Trophoblast cell (in vitro differentiated cells and primary cell): ENCODE data around the gene FAM163A.

Experiments
- DNase-seq, 2 donors: peaks; one replicate each; pipeline ENCODE4 v3.0.0-alpha.2; 2016
- H2AFZ ChIP-seq: 2 replicates; pipeline ENCODE4 v1.6.1; 2013; ENCODE audit warnings: low read length, moderate library complexity, mild to moderate bottlenecking; ENCODE audit not compliant: insufficient read depth, poor library complexity
- H2AK5ac ChIP-seq: 2 replicates; pipeline ENCODE4 v1.6.1; 2013; ENCODE audit warnings: mild to moderate bottlenecking, low read length
- H2BK120ac ChIP-seq: 2 replicates; pipeline ENCODE4 v1.6.1; 2013; ENCODE audit warnings: low read length, mild to moderate bottlenecking, moderate library complexity; ENCODE audit not compliant: insufficient read depth, poor library complexity
- H2BK12ac ChIP-seq: 2 replicates; pipeline ENCODE4 v1.6.1; 2013; ENCODE audit warnings: mild to moderate bottlenecking, low read length, moderate library complexity
- H2BK5ac ChIP-seq: 2 replicates; pipeline ENCODE4 v1.6.1; 2013; ENCODE audit warnings: low read length, low read depth, moderate library complexity, mild to moderate bottlenecking; ENCODE audit not compliant: poor library complexity
- H3K14ac ChIP-seq: 2 replicates; pipeline ENCODE4 v1.6.1; 2013; ENCODE audit warnings: mild to moderate bottlenecking, low read length
- H3K18ac ChIP-seq: 2 replicates; pipeline ENCODE4 v1.6.1; 2013; ENCODE audit warnings: mild to moderate bottlenecking, low read length
- H3K23ac ChIP-seq: 2 replicates; pipeline ENCODE4 v1.6.1; 2013; ENCODE audit warnings: low read length
- H3K27ac ChIP-seq: 2 replicates; pipeline ENCODE4 v1.5.1; 2013; ENCODE audit warnings: low read depth, mild to moderate bottlenecking, inconsistent platforms, low read length, moderate library complexity
- H3K27me3 ChIP-seq: 2 replicates; pipeline ENCODE4 v1.6.1; 2013; ENCODE audit warnings: inconsistent platforms, mild to moderate bottlenecking, low read length, moderate library complexity; ENCODE audit not compliant: insufficient read depth
- H3K36me3 ChIP-seq, 2 experiments: 1 replicate in 1 of 2; 2 replicates in 1 of 2; pipeline ENCODE4 v1.6.1; 2013; ENCODE audit warnings: low read length in 2 of 2, mild to moderate bottlenecking in 2 of 2, moderate library complexity in 1 of 2; ENCODE audit not compliant: insufficient read depth in 2 of 2, control insufficient read depth in 1 of 2
- H3K4ac ChIP-seq: 2 replicates; pipeline ENCODE4 v1.6.1; 2013; ENCODE audit warnings: low read depth, mild to moderate bottlenecking, low read length, moderate library complexity
- H3K4me1 ChIP-seq, 2 experiments: 1 replicate in 1 of 2; 2 replicates in 1 of 2; pipeline ENCODE4 v1.6.1; 2013; ENCODE audit warnings: low read length in 2 of 2, mild to moderate bottlenecking in 2 of 2, moderate library complexity in 1 of 2; ENCODE audit not compliant: insufficient read depth in 2 of 2, control insufficient read depth in 1 of 2
- H3K4me2 ChIP-seq: 2 replicates; pipeline ENCODE4 v1.6.1; 2013; ENCODE audit warnings: inconsistent platforms, mild to moderate bottlenecking, low read length, moderate library complexity
- H3K4me3 ChIP-seq: 2 replicates; pipeline ENCODE4 v1.5.1; 2013; ENCODE audit warnings: mild to moderate bottlenecking, low read depth, low read length, inconsistent platforms
- H3K79me1 ChIP-seq: one replicate; pipeline ENCODE4 v1.6.1; 2013; ENCODE audit warnings: low read length
- H3K79me2 ChIP-seq: 2 replicates; pipeline ENCODE4 v1.6.1; 2013; ENCODE audit warnings: low read length, mild to moderate bottlenecking; ENCODE audit not compliant: control insufficient read depth, insufficient read depth, poor library complexity
- H3K9ac ChIP-seq: 2 replicates; pipeline ENCODE4 v1.6.1; 2013; ENCODE audit warnings: mild to moderate bottlenecking, low read length
- H3K9me3 ChIP-seq: 2 replicates; pipeline ENCODE4 v1.6.1; 2013; ENCODE audit warnings: low read depth, mild to moderate bottlenecking, control low read depth, inconsistent platforms, low read length; ENCODE audit not compliant: insufficient read depth
- H4K12ac ChIP-seq: 2 replicates; pipeline ENCODE4 v1.6.1; 2013; ENCODE audit warnings: low read depth, mild to moderate bottlenecking, low read length, moderate library complexity
- H4K8ac ChIP-seq: 2 replicates; pipeline ENCODE4 v1.6.1; 2013; ENCODE audit warnings: low read depth, mild to moderate bottlenecking, low read length, moderate library complexity
- H4K91ac ChIP-seq: one replicate; pipeline ENCODE4 v1.6.1; 2013; ENCODE audit warnings: low read depth, mild to moderate bottlenecking, low read length, moderate library complexity
- WGBS: extraction: QIAGEN DNeasy Blood & Tissue Kit; methylation state at CpG from one replicate; pipeline ENCODE4 v1.1.7; 2013; ENCODE audit warnings: missing lambda C conversion rate; ENCODE audit not compliant: insufficient read length, insufficient coverage; ENCODE audit errors: extremely low coverage; 5-methylcytosine and 5-hydroxymethylcytosine counted together

FAM163A gene

GRCh38 chr1:179742291-179742690, 800 bp upstream of the FAM163A start:
- Histone ChIP-seq H3K36me3 (no peaks in the 10 kb centered on the region), H3K4me2 (peak overlapping the region; percentile 21), H3K4me3 (no peak overlapping the region), H3K9me3 (no peaks in the 10 kb centered on the region), H4K91ac (no peak overlapping the region), H2BK12ac (no peak overlapping the region), H3K4ac (no peak overlapping the region), H3K27ac (no peak overlapping the region), H2AK5ac (no peak overlapping the region), H3K23ac (no peak overlapping the region), H3K79me1 (no peaks in the 10 kb centered on the region), H3K14ac (no peak overlapping the region), H3K18ac (no peak overlapping the region), H3K9ac (no peak overlapping the region), H3K79me2 (no peaks in the 10 kb centered on the region), H3K4me1 (peaks cover 13 to 16% of the 10 kb centered on the region in 2 experiments), H3K27me3 (peaks cover 41% of the 10 kb centered on the region), H4K8ac (no peak overlapping the region), H4K12ac (no peak overlapping the region), H2BK5ac (no peak overlapping the region), H2BK120ac (no peak overlapping the region), H2AFZ (no peak overlapping the region)
- WGBS = no CpG with 5 or more reads among the region's 10 CpGs
- DNase-seq = no peak

- Histone ChIP-seq H4K12ac (no peak overlapping the region), H3K79me1 (no peaks in the 10 kb centered on the region), H3K27me3 (peaks cover 41% of the 10 kb centered on the region), H2BK120ac (no peak overlapping the region), H3K14ac (no peak overlapping the region), H3K4me1 (peaks cover 13 to 16% of the 10 kb centered on the region in 2 experiments), H2BK5ac (no peak overlapping the region), H2BK12ac (no peak overlapping the region), H3K9ac (no peak overlapping the region), H3K27ac (no peak overlapping the region), H4K91ac (no peak overlapping the region), H3K4me3 (peak overlapping the region; percentile 53), H3K23ac (no peak overlapping the region), H3K79me2 (no peaks in the 10 kb centered on the region), H3K36me3 (no peaks in the 10 kb centered on the region), H4K8ac (no peak overlapping the region), H3K4me2 (peak overlapping the region; percentile 79), H2AFZ (no peak overlapping the region), H3K18ac (no peak overlapping the region), H3K4ac (no peak overlapping the region), H3K9me3 (no peaks in the 10 kb centered on the region), H2AK5ac (no peak overlapping the region)
- no CpG with 5 or more reads among the region's 85 CpGs for WGBS
- DNase-seq = peak in 1 of 2 donors; percentile 45
These were observed 749 bp downstream of the FAM163A start for GRCh38 chr1:179743679-179744400.

- no peak overlapping the region for H2AK5ac ChIP-seq
- H2BK120ac ChIP-seq = no peak overlapping the region
- no peak overlapping the region for H3K23ac ChIP-seq
- no peak overlapping the region for H3K18ac ChIP-seq
- H3K79me2 ChIP-seq = no peaks in the 10 kb centered on the region
- H3K4me1 ChIP-seq = peaks cover 13 to 16% of the 10 kb centered on the region in 2 experiments
- H4K91ac ChIP-seq = no peak overlapping the region
- H3K27me3 ChIP-seq = peaks cover 41% of the 10 kb centered on the region
- no peaks in the 10 kb centered on the region for H3K79me1 ChIP-seq
- H3K36me3 ChIP-seq = no peaks in the 10 kb centered on the region
- no peak overlapping the region for H4K12ac ChIP-seq
- H2BK12ac ChIP-seq = no peak overlapping the region
- H3K4me3 ChIP-seq = no peak overlapping the region
- H2BK5ac ChIP-seq = no peak overlapping the region
- H3K14ac ChIP-seq = no peak overlapping the region
- WGBS = no CpG with 5 or more reads among the region's 37 CpGs
- no peak overlapping the region for H3K9ac ChIP-seq
- no peaks in the 10 kb centered on the region for H3K9me3 ChIP-seq
- peak in 1 of 2 donors; percentile 22 for DNase-seq
- no peak overlapping the region for H3K27ac ChIP-seq
- no peak overlapping the region for H3K4ac ChIP-seq
- no peak overlapping the region for H2AFZ ChIP-seq
- peak overlapping the region; percentile 79 for H3K4me2 ChIP-seq
- H4K8ac ChIP-seq = no peak overlapping the region
These were observed 1.5 kb downstream of the FAM163A start for GRCh38 chr1:179744401-179745130.

- H2BK120ac ChIP-seq = no peak overlapping the region
- no peak for DNase-seq
- WGBS = no CpG with 5 or more reads among the region's 8 CpGs
- no peak overlapping the region for H2AFZ ChIP-seq
- no peaks in the 10 kb centered on the region for H3K36me3 ChIP-seq
- no peak overlapping the region for H3K23ac ChIP-seq
- H3K27ac ChIP-seq = no peak overlapping the region
- H4K8ac ChIP-seq = no peak overlapping the region
- no peaks in the 10 kb centered on the region for H3K9me3 ChIP-seq
- no peak overlapping the region for H3K4me2 ChIP-seq
- no peak overlapping the region for H3K4ac ChIP-seq
- peaks cover 13 to 16% of the 10 kb centered on the region in 2 experiments for H3K4me1 ChIP-seq
- no peak overlapping the region for H2BK5ac ChIP-seq
- no peak overlapping the region for H3K18ac ChIP-seq
- no peaks in the 10 kb centered on the region for H3K79me1 ChIP-seq
- no peak overlapping the region for H4K12ac ChIP-seq
- no peaks in the 10 kb centered on the region for H3K79me2 ChIP-seq
- no peak overlapping the region for H4K91ac ChIP-seq
- H2BK12ac ChIP-seq = no peak overlapping the region
- no peak overlapping the region for H3K9ac ChIP-seq
- H3K4me3 ChIP-seq = no peak overlapping the region
- no peak overlapping the region for H2AK5ac ChIP-seq
- H3K14ac ChIP-seq = no peak overlapping the region
- H3K27me3 ChIP-seq = peaks cover 41% of the 10 kb centered on the region
These were observed 2.1 kb downstream of the FAM163A start for GRCh38 chr1:179745131-179745611.
